Colonic mucosa (tissue), 4 donors: ENCODE measurements around the gene RRAGD. TPM values are rescaled to one million over a fixed set of nuclear protein-coding genes. Genes with fewer than 3 reads are reported as not detected.

Experiments
- DNase-seq: peaks from one replicate; pipeline ENCODE4 v3.0.0-alpha.2; 2020
- H3K27ac ChIP-seq: fragments of 200-600 bp; one replicate; pipeline ENCODE4 v1.8.0; 2021
- H3K27me3 ChIP-seq: fragments of 200-600 bp; one replicate; pipeline ENCODE4 v1.8.0; 2021
- H3K36me3 ChIP-seq: fragments of 200-600 bp; one replicate; pipeline ENCODE4 v1.8.0; 2021
- H3K4me1 ChIP-seq: fragments of 200-600 bp; one replicate; pipeline ENCODE4 v1.8.0; 2021; ENCODE audit warnings: mild to moderate bottlenecking
- H3K4me3 ChIP-seq: fragments of 200-600 bp; one replicate; pipeline ENCODE4 v1.8.0; 2021
- H3K9ac ChIP-seq, 2 donors: one replicate each; pipeline ENCODE4 v1.7.0; 2013; ENCODE audit warnings: control low read depth in 2 of 2, low read depth in 2 of 2, low read length in 2 of 2
- H3K9me3 ChIP-seq: fragments of 200-600 bp; one replicate; pipeline ENCODE4 v1.8.0; 2021
- intact Hi-C: fragments of 100-400 bp; cut with DNase I; formaldehyde crosslinking; loops from one replicate; pipeline ENCODE4 v1.14.1; 2022
- total RNA-seq, 2 donors: library from RNA; stranded (reverse); fragmentation: NEBNext Ultra II Directional in 1 of 2; extraction: Animal tissue kit (Norgen Biotek cat#: 25700) in 1 of 2; gene quantifications; one replicate each; pipeline ENCODE4 v1.2.1, GENCODE V29; 2021
- TF ChIP-seq, protein P1 (sequence below): fragments of 200-600 bp; IDR thresholded peaks from one replicate; pipeline ENCODE4 v1.8.0; 2022; ENCODE audit warnings: antibody characterized with exemption, mild to moderate bottlenecking
- donor health status: healthy.
- donor health status: DM: no; HTN: no; CAD: no.
- donor health status: DM: no; HTN: no; CAD: no.

The RRAGD gene
- total RNA-seq, 2 donors from 2014 or later, result 2.0 to 4.4 TPM

DNA sequence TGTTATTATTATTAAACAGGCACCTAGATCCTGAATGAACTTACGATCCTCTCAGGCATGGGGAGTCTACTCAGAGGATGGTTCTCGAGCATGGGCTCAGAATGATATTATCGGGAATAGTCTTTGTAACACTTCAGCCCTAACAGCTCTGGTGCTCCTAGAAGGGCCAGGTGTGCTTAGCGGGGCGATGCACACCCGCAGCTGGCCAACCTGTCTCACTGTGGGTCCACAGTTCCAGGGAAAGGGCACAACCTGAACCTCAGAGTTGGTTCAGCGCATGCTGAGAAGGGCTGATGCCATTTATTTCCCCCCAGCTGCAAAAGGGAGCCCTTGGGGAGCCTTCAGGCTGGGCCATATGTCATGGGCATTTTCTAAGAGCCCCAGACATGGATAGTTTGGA is 26.2 kb downstream of the RRAGD start:
- Histone ChIP-seq H3K36me3 (no peaks in the 10 kb centered on the region), H3K4me3 (no peak overlapping the region), H3K4me1 (no peaks in the 10 kb centered on the region), H3K27me3 (no peaks in the 10 kb centered on the region), H3K9ac (no peak overlapping the region), H3K27ac (no peak overlapping the region), H3K9me3 (no peaks in the 10 kb centered on the region)
- DNase-seq, result no peak
- intact Hi-C loops, result no loop called here
- TF ChIP-seq, protein P1, sequence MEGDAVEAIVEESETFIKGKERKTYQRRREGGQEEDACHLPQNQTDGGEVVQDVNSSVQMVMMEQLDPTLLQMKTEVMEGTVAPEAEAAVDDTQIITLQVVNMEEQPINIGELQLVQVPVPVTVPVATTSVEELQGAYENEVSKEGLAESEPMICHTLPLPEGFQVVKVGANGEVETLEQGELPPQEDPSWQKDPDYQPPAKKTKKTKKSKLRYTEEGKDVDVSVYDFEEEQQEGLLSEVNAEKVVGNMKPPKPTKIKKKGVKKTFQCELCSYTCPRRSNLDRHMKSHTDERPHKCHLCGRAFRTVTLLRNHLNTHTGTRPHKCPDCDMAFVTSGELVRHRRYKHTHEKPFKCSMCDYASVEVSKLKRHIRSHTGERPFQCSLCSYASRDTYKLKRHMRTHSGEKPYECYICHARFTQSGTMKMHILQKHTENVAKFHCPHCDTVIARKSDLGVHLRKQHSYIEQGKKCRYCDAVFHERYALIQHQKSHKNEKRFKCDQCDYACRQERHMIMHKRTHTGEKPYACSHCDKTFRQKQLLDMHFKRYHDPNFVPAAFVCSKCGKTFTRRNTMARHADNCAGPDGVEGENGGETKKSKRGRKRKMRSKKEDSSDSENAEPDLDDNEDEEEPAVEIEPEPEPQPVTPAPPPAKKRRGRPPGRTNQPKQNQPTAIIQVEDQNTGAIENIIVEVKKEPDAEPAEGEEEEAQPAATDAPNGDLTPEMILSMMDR, result no peak

DNA sequence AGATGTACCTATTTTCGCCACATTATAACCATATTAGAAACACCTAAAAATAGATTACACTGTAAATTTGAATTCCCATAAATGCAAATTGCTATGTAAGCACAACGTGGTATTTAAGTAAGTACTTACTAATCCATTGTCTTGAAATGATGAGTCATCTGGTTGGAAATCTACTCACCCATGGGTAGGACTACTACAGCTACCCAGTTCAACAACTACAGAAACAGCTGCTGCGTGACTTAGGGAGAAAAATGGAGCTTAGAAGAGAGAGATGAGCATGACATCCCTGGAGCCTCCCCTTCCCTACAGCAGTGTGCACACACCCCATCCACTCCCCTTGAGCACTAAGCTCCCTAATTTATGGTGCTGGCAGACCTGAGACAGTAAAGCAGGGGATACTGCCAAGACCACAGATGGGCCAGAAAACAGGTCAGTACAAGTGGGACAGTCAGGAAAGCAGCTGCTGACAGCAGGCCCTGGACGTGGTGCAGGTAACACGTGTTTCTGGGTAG is 26.9 kb downstream of the RRAGD start:
- Histone ChIP-seq H3K9me3 (no peaks in the 10 kb centered on the region), H3K27me3 (no peaks in the 10 kb centered on the region), H3K4me1 (no peaks in the 10 kb centered on the region), H3K4me3 (no peak overlapping the region), H3K27ac (no peak overlapping the region), H3K9ac (no peak overlapping the region), H3K36me3 (no peaks in the 10 kb centered on the region)
- DNase-seq, result no peak
- TF ChIP-seq, protein P1, result no peak
- intact Hi-C loops, result no loop called here

DNA sequence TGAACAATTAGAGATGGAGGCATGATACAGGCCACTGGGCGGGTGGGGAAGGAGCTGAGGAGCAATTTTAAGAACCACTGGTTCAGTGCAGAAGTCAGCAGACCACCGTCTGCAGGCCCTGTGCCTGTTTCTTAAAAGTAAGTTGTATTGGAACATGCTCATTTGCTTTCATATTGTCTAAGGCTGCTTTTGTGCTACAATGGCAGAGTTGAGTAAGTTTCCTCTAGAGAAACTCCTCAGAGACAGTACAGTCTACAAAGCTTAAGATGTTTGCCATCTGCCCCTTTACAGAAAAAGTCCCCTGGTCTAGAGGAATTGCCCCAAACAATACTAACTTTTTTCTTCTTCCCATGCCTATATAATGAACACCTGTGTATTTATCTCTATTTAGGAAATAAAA is 31.0 kb downstream of the RRAGD start:
- H3K9me3 ChIP-seq, result no peaks in the 10 kb centered on the region
- no peak overlapping the region for H3K4me3 ChIP-seq
- H3K27ac ChIP-seq, result no peak overlapping the region
- intact Hi-C loops, result no loop called here
- H3K4me1 ChIP-seq, result no peaks in the 10 kb centered on the region
- no peaks in the 10 kb centered on the region for H3K27me3 ChIP-seq
- no peak overlapping the region for H3K9ac ChIP-seq
- DNase-seq, result no peak
- no peaks in the 10 kb centered on the region for H3K36me3 ChIP-seq
- TF ChIP-seq, protein P1, result no peak

DNA sequence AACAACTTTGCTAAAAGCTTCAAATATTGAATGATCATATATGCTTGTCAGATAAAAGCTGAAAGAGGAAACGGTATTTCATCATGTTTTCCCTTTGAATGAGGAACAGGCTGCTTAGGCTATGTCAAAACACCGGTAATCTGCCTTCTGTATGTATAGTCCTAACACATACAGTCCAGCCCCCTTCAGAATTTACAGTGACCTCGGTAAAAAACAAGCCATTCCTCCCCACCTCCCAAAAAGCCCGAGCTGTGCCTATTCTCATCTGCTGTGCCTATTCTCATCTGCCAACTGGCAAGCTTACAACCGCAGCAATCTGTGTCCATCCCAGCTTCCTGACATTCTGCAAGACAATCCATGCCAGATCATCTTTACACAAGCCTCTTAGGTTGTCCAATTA is 32.8 kb downstream of the RRAGD start:
- H3K9ac ChIP-seq, result no peak overlapping the region
- DNase-seq, result no peak
- H3K27ac ChIP-seq, result no peak overlapping the region
- intact Hi-C loops, result no loop called here
- H3K36me3 ChIP-seq, result no peaks in the 10 kb centered on the region
- no peaks in the 10 kb centered on the region for H3K27me3 ChIP-seq
- H3K4me1 ChIP-seq, result no peaks in the 10 kb centered on the region
- H3K9me3 ChIP-seq, result no peaks in the 10 kb centered on the region
- TF ChIP-seq, protein P1, result no peak
- H3K4me3 ChIP-seq, result no peak overlapping the region

DNA sequence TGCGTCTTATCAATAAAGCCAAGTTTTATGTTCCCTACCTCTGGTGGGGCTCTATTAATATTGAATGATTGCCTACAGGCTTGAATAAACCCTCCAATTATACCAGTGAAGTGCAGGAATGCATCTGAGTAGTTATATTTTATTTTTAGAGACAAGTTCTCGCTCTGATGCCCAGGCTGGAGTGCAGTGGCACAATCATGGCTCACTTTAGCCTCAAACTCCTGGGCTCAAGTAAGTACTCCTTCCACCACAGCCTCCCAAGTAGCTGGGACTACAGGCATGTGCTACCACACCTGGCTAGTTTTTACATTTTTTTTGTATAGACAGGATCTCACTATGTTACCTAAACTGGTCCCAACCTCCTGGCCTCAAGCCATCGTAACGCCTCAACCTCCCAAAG is 33.4 kb downstream of the RRAGD start:
- Histone ChIP-seq H3K27me3 (no peaks in the 10 kb centered on the region), H3K4me3 (no peak overlapping the region), H3K9me3 (no peaks in the 10 kb centered on the region), H3K9ac (no peak overlapping the region), H3K4me1 (no peaks in the 10 kb centered on the region), H3K36me3 (no peaks in the 10 kb centered on the region), H3K27ac (no peak overlapping the region)
- TF ChIP-seq, protein P1, result no peak
- no peak for DNase-seq
- intact Hi-C loops, result no loop called here
